HepG2 (cell line): ENCODE data around the gene PKD1L1. TPM values are rescaled to one million over a fixed set of nuclear protein-coding genes. Genes with fewer than 3 reads are reported as not detected.

Experiments used
- BORCS8-MEF2B ChIP-seq: sonication (generic); formaldehyde crosslinking; IDR thresholded peaks from 2 replicates; pipeline ENCODE4 v1.8.0; 2022; ENCODE audit warnings: mild to moderate bottlenecking, missing genetic modification reagents
- CAMTA2 ChIP-seq: sonication (generic); formaldehyde crosslinking; IDR thresholded peaks from 2 replicates; pipeline ENCODE4 v1.4.0; 2020; ENCODE audit warnings: mild to moderate bottlenecking, missing genetic modification reagents, borderline replicate concordance
- HES4 ChIP-seq: sonication (generic); formaldehyde crosslinking; IDR thresholded peaks from 2 replicates; pipeline ENCODE4 v1.9.0; 2021; ENCODE audit warnings: mild to moderate bottlenecking, missing genetic modification reagents, borderline replicate concordance
- IRF2 ChIP-seq: IDR thresholded peaks from 2 replicates; pipeline ENCODE4 v1.6.1; 2018; ENCODE audit warnings: missing genetic modification reagents, missing compliant biosample characterization
- NFE2L2 ChIP-seq: fragments of 150-350 bp; IDR thresholded peaks from 2 replicates; pipeline ENCODE4 v1.6.1; 2014; ENCODE audit warnings: low read length
- STAG1 ChIP-seq: sonication (generic); formaldehyde crosslinking; IDR thresholded peaks from 2 replicates; pipeline ENCODE4 v1.4.0; 2020; ENCODE audit warnings: missing genetic modification reagents
- TEAD3 ChIP-seq: optimal IDR thresholded peaks from 2 replicates; pipeline ENCODE3; 2016; ENCODE audit warnings: borderline replicate concordance
- ZMYM2 ChIP-seq: sonication (generic); formaldehyde crosslinking; IDR thresholded peaks from 2 replicates; pipeline ENCODE4 v1.8.0; 2022; ENCODE audit warnings: mild to moderate bottlenecking, missing genetic modification reagents
- ZNF142 ChIP-seq: sonication (generic); formaldehyde crosslinking; IDR thresholded peaks from 2 replicates; pipeline ENCODE4 v1.4.0; 2020; ENCODE audit warnings: missing genetic modification reagents
- ZNF281 ChIP-seq: sonication (generic); formaldehyde crosslinking; IDR thresholded peaks from 2 replicates; pipeline ENCODE4 v1.4.0; 2020; ENCODE audit warnings: missing genetic modification reagents, borderline replicate concordance
- ZNF574 ChIP-seq: sonication (generic); formaldehyde crosslinking; IDR thresholded peaks from 2 replicates; pipeline ENCODE4 v1.4.0; 2020; ENCODE audit warnings: missing genetic modification reagents
- polyA plus RNA-seq, 8 experiments: library from polyadenylated mRNA; depleted of rRNA in 3 of 8; stranded (reverse) in 7 of 8; unstranded in 1 of 8; fragments of >200 nt; fragmentation: Illumina TruSeq in 4 of 8; extraction: Trizol in 4 of 8; gene quantifications; 2 replicates each; pipeline versions ENCODE4 v1.2.1 to v1.2.3, GENCODE V29; 2011 to 2016; ENCODE audit warnings: low read depth in 4 of 8, missing spikeins in 1 of 8, mixed read lengths in 1 of 8; ENCODE audit not compliant: insufficient read depth in 1 of 8
- total RNA-seq, 5 experiments: library from RNA; depleted of rRNA; stranded (reverse); fragments of >200 nt; fragmentation: Illumina TruSeq; extraction: Trizol; gene quantifications; 2 replicates each; pipeline ENCODE4 v1.2.3, GENCODE V29; 2016; ENCODE audit warnings: low read depth in 1 of 5

The PKD1L1 gene
- total and polyA plus RNA-seq, 2 of the 13 experiments (the other 11 are each of a cell fraction or from before 2014, with no cell fraction given) = 0.01 TPM; not detected in 1

- TF ChIP-seq BORCS8-MEF2B (CRISPR knock-in tag) (peak; percentile 63; the same call in 1 of the 2 replicates), ZNF574 (no peak), IRF2 (CRISPR knock-in tag) (0 out of 2 replicates have a peak, but pooled peaks have one; percentile 29), STAG1 (peak; percentile 70), ZMYM2 (CRISPR knock-in tag) (peak; percentile 67; the same call in 1 of the 2 replicates), ZNF281 (CRISPR knock-in tag) (no peak), HES4 (CRISPR knock-in tag) (peak; percentile 49; the same call in 1 of the 2 replicates), TEAD3 (CRISPR knock-in tag) (peak; percentile 6), ZNF142 (no peak), NFE2L2 (no peak), CAMTA2 (CRISPR knock-in tag) (no peak)
Measured at GRCh38 chr7:47991741-47992311, 43.6 kb upstream of the PKD1L1 start (continued).
